ENCODE data around the gene TP53.

TP53 gene

GRCh38 chr17:7702776-7703175 lies 15.5 kb upstream of the TP53 start:
- no peak overlapping the region for H3K27ac Mint-ChIP-seq

DNA sequence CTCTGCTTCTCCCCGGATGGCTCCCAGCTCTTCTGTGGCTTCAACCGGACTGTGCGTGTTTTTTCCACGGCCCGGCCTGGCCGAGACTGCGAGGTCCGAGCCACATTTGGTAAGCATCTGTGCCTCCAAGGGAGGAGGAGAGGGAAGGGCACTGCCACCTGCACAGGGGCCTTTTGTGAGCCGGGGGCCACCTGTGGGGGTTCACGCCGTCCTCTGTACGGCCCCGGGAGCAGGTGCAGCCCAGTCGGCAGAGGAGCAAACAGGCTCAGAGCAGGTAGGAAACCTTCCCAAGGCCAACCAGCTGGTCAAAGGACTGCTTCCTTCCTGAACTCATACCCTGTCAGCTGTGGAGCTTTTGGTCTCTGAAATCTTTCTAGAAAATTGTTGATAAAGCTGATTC lies 14.4 kb upstream of the TP53 start:
- no peak overlapping the region for H3K4me3 Mint-ChIP-seq
- H3K27ac Mint-ChIP-seq, result no peak overlapping the region

More at GRCh38 chr17:7702776-7703175, 15.5 kb upstream of the TP53 start:
- peaks cover 15 to 17% of the 10 kb centered on the region in 2 donors for H3K4me1 Mint-ChIP-seq (ENCODE audit: low read depth in 2 of 2)
- H3K36me3 Mint-ChIP-seq (ENCODE audit: insufficient read depth), result peaks cover 15% of the 10 kb centered on the region
- no peak for ATAC-seq (replicated peaks)
- DNase-seq, result no peak
- peaks cover 51 to 69% of the 10 kb centered on the region in 2 donors for H3K27me3 Mint-ChIP-seq
- H3K4me3 Mint-ChIP-seq, result no peak overlapping the region
- no peaks in the 10 kb centered on the region for H3K9me3 Mint-ChIP-seq

GRCh38 chr17:7700510-7700909 lies 13.2 kb upstream of the TP53 start:
- no peaks in the 10 kb centered on the region for H3K9me3 Mint-ChIP-seq
- H3K4me3 Mint-ChIP-seq, result no peak overlapping the region
- H3K36me3 Mint-ChIP-seq (ENCODE audit: insufficient read depth), result peaks cover 28% of the 10 kb centered on the region
- H3K27me3 Mint-ChIP-seq, result peaks cover 34 to 46% of the 10 kb centered on the region in 2 donors
- no peak for DNase-seq
- no peak for ATAC-seq (replicated peaks)
- no peak overlapping the region for H3K27ac Mint-ChIP-seq
- H3K4me1 Mint-ChIP-seq (ENCODE audit: low read depth in 2 of 2), result peaks cover 15 to 19% of the 10 kb centered on the region in 2 donors

More for the DNA sequence above, 14.4 kb upstream of the TP53 start:
- ATAC-seq (replicated peaks), result no peak
- H3K36me3 Mint-ChIP-seq (ENCODE audit: insufficient read depth), result peaks cover 24% of the 10 kb centered on the region
- peaks cover 46 to 58% of the 10 kb centered on the region in 2 donors for H3K27me3 Mint-ChIP-seq
- no peak for DNase-seq
- no peaks in the 10 kb centered on the region for H3K9me3 Mint-ChIP-seq
- H3K4me1 Mint-ChIP-seq (ENCODE audit: low read depth in 2 of 2), result peaks cover 15 to 17% of the 10 kb centered on the region in 2 donors

DNA sequence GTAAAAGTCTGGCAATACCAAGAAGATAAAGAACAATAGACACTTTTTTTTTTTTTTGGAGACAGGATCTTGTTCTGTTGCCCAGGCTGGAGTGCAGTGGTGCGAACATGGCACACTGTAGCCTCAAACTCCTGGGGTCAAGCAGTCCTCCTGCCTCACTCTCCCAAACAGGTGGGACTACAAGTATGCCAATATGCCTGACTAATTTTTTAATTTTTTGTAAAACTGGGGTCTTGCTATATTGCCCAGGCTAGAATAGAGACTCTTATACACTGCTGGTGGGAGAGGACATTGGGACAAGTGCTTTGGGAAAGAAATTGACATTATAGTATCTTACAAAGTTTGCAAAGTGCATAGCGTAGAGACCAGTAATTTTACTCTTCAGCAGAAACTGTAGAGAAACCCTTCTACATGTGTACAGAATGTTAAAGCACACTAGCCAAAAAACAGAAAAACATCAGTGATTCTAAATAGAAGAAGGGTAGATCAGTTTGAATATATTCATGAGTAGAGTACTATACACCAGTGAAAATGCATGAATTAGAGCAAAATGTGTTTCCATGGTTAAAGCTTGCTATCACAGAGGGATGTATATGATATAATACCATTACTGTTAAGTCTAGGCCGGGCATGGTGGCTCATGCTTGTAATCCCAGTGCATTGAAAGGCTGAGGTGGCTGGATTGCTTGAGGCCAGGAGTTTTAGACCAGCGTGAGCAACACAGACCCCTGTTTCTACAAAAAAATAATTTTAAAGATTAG lies 10.7 kb upstream of the TP53 start:
- Mint-ChIP-seq H3K4me3 (no peak overlapping the region), H3K4me1 (ENCODE audit: low read depth in 2 of 2) (peaks cover 0 to 6% of the 10 kb centered on the region in 2 donors), H3K36me3 (ENCODE audit: insufficient read depth) (peaks cover 43% of the 10 kb centered on the region), H3K27ac (no peak overlapping the region), H3K27me3 (peaks cover 14 to 22% of the 10 kb centered on the region in 2 donors), H3K9me3 (no peaks in the 10 kb centered on the region)
- DNase-seq (no peak), ATAC-seq (replicated peaks) (no peak)

DNA sequence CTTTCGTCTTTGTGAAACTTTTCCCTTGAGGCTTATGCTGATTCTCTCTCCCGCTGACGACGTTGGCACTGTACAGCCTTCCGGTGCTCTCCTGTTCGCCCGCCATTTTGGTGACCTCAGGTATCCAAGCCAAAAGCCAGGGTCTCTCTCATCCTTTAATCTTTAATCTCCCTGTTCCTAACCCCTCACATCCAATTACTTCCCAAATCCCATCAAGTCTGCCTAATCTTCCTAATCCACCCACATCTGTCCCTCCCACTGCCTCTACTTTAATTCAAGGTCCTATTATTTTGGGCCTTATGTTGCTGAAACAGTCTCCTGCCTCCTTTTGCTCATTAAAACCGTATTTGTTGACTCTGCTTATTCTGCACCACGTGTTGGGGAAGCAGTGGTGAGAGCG lies 8.3 kb upstream of the TP53 start:
- Mint-ChIP-seq H3K4me3 (no peak overlapping the region), H3K9me3 (no peaks in the 10 kb centered on the region), H3K36me3 (ENCODE audit: insufficient read depth) (peaks cover 52% of the 10 kb centered on the region), H3K27ac (no peak overlapping the region), H3K27me3 (no peaks in the 10 kb centered on the region), H3K4me1 (ENCODE audit: low read depth in 2 of 2) (peaks cover 0 to 6% of the 10 kb centered on the region in 2 donors)
- no peak for DNase-seq
- ATAC-seq (replicated peaks), result no peak

DNA sequence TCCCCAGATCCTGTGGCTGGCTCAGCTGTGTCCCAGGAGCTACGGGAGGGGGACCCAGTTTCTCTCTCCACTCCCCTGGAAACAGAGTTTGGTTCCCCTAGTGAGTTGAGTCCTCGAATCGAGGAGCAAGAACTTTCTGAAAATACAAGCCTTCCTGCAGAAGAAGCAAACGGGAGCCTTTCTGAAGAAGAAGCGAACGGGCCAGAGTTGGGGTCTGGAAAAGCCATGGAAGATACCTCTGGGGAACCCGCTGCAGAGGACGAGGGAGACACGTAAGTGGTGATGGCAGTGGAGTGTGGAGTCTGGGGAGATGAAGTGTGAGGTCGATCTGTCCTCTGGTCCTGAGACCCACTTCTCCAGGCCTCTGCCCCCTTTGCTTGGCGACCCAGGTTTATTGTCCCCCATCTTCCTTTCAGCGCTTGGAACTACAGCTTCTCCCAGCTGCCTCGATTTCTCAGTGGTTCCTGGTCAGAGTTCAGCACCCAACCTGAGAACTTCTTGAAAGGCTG lies 1.6 kb upstream of the TP53 start:
- H3K27ac Mint-ChIP-seq, result peak overlapping the region; percentile 98
- DNase-seq (no peak), ATAC-seq (replicated peaks) (no peak)
- H3K36me3 Mint-ChIP-seq (ENCODE audit: insufficient read depth), result peaks cover 58% of the 10 kb centered on the region
- no peaks in the 10 kb centered on the region for H3K9me3 Mint-ChIP-seq
- no peaks in the 10 kb centered on the region for H3K27me3 Mint-ChIP-seq
- peak overlapping the region; percentile 82 to 88 for H3K4me3 Mint-ChIP-seq
- H3K4me1 Mint-ChIP-seq (ENCODE audit: low read depth in 2 of 2), result peaks cover 23 to 38% of the 10 kb centered on the region in 2 donors

GRCh38 chr17:7687908-7688807 lies 868 bp upstream of the TP53 start, which contains the start of gene WRAP53:
Gene WRAP53, plus strand, starts transcription at chr17:7688477. Its CDS starts 172 bp downstream, at chr17:7688649.
- Mint-ChIP-seq H3K27ac (peak within 1 kb of the TSS; percentile 98), H3K9me3 (no peaks in the 10 kb centered on the region), H3K4me3 (peak within 1 kb of the TSS; percentile 82 to 88), H3K27me3 (no peaks in the 10 kb centered on the region), H3K4me1 (ENCODE audit: low read depth in 2 of 2) (peaks cover 25 to 38% of the 10 kb centered on the region in 2 donors), H3K36me3 (ENCODE audit: insufficient read depth) (peaks cover 58% of the 10 kb centered on the region)
- DNase-seq, result peak; percentile 97 to 98 (median 97)
- ATAC-seq (replicated peaks), result peak; percentile 74

DNA sequence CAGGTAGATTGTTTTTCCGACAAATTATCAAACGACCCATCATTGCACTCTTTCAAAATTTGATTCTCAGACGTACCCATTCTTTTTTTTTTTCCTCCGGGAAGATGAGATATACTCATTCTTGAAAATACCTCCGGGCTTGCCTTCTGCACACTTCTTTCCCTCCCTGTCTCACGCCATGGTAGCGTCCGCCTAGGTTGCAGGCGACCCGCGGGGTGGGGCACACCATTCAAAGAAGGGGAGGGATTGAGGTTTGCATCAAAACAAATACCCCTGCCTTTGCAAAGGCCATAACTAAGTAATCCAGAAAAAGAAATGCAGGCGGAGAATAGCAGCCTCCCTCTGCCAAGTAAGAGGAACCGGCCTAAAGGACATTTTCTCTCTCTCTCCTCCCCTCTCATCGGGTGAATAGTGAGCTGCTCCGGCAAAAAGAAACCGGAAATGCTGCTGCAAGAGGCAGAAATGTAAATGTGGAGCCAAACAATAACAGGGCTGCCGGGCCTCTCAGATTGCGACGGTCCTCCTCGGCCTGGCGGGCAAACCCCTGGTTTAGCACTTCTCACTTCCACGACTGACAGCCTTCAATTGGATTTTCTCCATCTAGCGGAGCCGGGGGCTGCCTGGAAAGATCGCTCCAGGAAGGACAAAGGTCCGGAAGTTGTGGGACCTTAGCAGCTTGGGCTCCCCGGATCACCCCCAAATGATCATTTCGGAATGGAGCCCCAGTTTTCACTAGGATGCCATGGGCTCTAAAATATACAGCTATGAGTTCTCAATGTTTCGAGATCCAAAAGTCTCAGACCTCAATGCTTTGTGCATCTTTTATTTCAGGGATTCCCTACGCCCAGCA lies 843 bp downstream of the TP53 start:
- H3K36me3 Mint-ChIP-seq (ENCODE audit: insufficient read depth), result peaks cover 52% of the 10 kb centered on the region
- no peaks in the 10 kb centered on the region for H3K9me3 Mint-ChIP-seq
- H3K4me1 Mint-ChIP-seq (ENCODE audit: low read depth in 2 of 2), result peaks cover 25 to 38% of the 10 kb centered on the region in 2 donors
- H3K27ac Mint-ChIP-seq, result peak overlapping the region; percentile 98
- H3K4me3 Mint-ChIP-seq, result peak overlapping the region; percentile 82 to 88
- H3K27me3 Mint-ChIP-seq, result no peaks in the 10 kb centered on the region
- ATAC-seq (replicated peaks) (peak; percentile 49), DNase-seq (peak; percentile 76 to 87 (median 78))

DNA sequence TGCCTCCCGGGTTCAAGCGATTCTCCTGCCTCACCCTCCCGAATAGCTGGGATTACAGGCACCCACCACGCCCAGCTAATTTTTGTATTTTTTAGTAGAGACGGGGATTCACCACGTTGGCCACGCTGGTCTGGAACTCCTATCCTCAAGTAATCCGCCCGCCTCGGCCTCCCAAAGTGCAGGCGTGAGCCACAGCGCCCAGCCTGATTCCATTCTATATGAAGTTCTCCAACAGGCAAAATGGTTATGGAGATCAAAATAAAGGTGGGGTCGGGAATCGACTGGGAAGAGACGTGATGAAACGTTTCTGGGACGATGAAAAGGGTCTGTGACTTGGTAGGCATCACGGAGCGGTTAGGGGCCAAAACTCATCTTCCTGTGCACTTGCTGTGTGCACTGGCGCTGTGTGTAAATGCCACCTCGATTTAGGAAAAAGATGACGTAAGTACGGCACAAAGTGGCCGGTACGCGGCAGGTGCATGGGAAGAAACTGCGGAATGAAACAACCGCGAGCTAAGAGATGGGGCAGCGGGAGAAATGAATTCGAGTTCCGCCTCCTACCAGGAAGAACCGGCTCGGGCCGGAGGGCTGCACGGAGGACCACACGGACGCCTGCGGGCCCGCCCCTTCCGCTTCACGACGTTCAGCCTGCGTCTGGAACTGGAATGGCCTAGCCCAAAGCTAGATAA lies 1.6 kb downstream of the TP53 start:
- H3K9me3 Mint-ChIP-seq, result no peaks in the 10 kb centered on the region
- peak overlapping the region; percentile 82 to 88 for H3K4me3 Mint-ChIP-seq
- ATAC-seq (replicated peaks), result peak; percentile 66
- H3K4me1 Mint-ChIP-seq (ENCODE audit: low read depth in 2 of 2), result peaks cover 25 to 38% of the 10 kb centered on the region in 2 donors
- H3K27me3 Mint-ChIP-seq, result no peaks in the 10 kb centered on the region
- peak overlapping the region; percentile 98 for H3K27ac Mint-ChIP-seq
- peaks cover 46% of the 10 kb centered on the region for H3K36me3 Mint-ChIP-seq (ENCODE audit: insufficient read depth)
- DNase-seq, result peak; percentile 85 to 89 (median 86)

- Mint-ChIP-seq H3K4me3 (peak overlapping the region; percentile 82 to 88), H3K4me1 (ENCODE audit: low read depth in 2 of 2) (peaks cover 23 to 35% of the 10 kb centered on the region in 2 donors), H3K9me3 (no peaks in the 10 kb centered on the region), H3K27ac (peak overlapping the region; percentile 98), H3K36me3 (ENCODE audit: insufficient read depth) (peaks cover 44% of the 10 kb centered on the region), H3K27me3 (no peaks in the 10 kb centered on the region)
- no peak for DNase-seq
- no peak for ATAC-seq (replicated peaks)
Measured at GRCh38 chr17:7684851-7685532, 2.3 kb downstream of the TP53 start.

GRCh38 chr17:7677388-7678067 lies 9.8 kb downstream of the TP53 start:
- H3K9me3 Mint-ChIP-seq, result peaks cover 0 to 6% of the 10 kb centered on the region in 2 donors
- no peaks in the 10 kb centered on the region for H3K27me3 Mint-ChIP-seq
- H3K4me3 Mint-ChIP-seq, result no peak overlapping the region
- peaks cover 11 to 13% of the 10 kb centered on the region in 2 donors for H3K4me1 Mint-ChIP-seq (ENCODE audit: low read depth in 2 of 2)
- H3K36me3 Mint-ChIP-seq (ENCODE audit: insufficient read depth), result peaks cover 53% of the 10 kb centered on the region
- ATAC-seq (replicated peaks) (no peak), DNase-seq (no peak)
- H3K27ac Mint-ChIP-seq, result peak overlapping the region; percentile 3 to 23

All from effector memory CD8-positive, alpha-beta T cell (primary cell).